HepG2 (cell line): Measurements from ENCODE around the gene PHF10. TPM values are rescaled to one million over a fixed set of nuclear protein-coding genes. Genes with fewer than 3 reads are reported as not detected.
A peak's percentile ranks its signal among the peaks of the same experiment; 100 is the strongest.

Experiments used
- ATAC-seq: fragments of 200-7000 bp; cut with Tn5 transposase; 3 replicates; pipeline ENCODE4 v1.9.1; 2020; ENCODE audit warnings: mild to moderate bottlenecking, moderate library complexity
- BruUV-seq: library from RNA; stranded (reverse); fragments of 400-500 nt; replicated peaks from 2 replicates; lab custom pipeline; 2021; lab: Mats Ljungman, UMichigan
- CTCF ChIA-PET: fragments of 300-600 bp; formaldehyde crosslinking; extraction: SDS; loops from one replicate; lab custom pipeline; 2021; ENCODE audit warnings: low total read pairs, inconsistent platforms, low intra/inter-chr PET ratio; lab: Yijun Ruan, JAX
- POLR2A ChIA-PET: fragments of 350-600 bp; sonication (Branson Sonifier 250); formaldehyde crosslinking; loops from one replicate; lab custom pipeline; 2020; ENCODE audit warnings: antibody characterized with exemption, inconsistent platforms; lab: Yijun Ruan, JAX
- DNase-seq: peaks from one replicate; pipeline ENCODE4 v3.0.0-alpha.2; 2015; ENCODE audit warnings: low spot score
- FAIRE-seq: peaks from 3 replicates; lab custom pipeline; 2011; peaks lifted over from hg19 to GRCh38; lab: Jason Lieb, UNC
- H2AFZ ChIP-seq: one replicate; pipeline ENCODE4 v1.6.1; 2011; ENCODE audit warnings: low read length, inconsistent platforms
- H3K27ac ChIP-seq: fragments of 300-600 bp; 3 replicates; pipeline ENCODE4 v1.8.0; 2011; ENCODE audit warnings: mixed run types, mild to moderate bottlenecking, mixed read lengths, low read length, inconsistent platforms; ENCODE audit not compliant: insufficient read depth; ENCODE audit errors: extremely low read length
- H3K27me3 ChIP-seq, 2 experiments: fragments of 200-600 bp in 1 of 2; 2 replicates in 1 of 2; 3 replicates in 1 of 2; pipeline versions ENCODE4 v1.6.0 to v1.8.0; 2011; ENCODE audit warnings: low read length in 2 of 2, mild to moderate bottlenecking in 2 of 2, moderate library complexity in 2 of 2, inconsistent platforms in 1 of 2; ENCODE audit not compliant: insufficient read depth in 2 of 2, control insufficient read depth in 1 of 2
- H3K36me3 ChIP-seq, 2 experiments: fragments of 200-600 bp in 1 of 2; replicated peaks in 1 of 2; 2 replicates in 1 of 2; 3 replicates in 1 of 2; pipeline versions ENCODE4 v1.5.1 to v1.8.0; 2011; ENCODE audit warnings: low read length in 2 of 2, inconsistent platforms in 1 of 2; ENCODE audit not compliant: insufficient read depth in 2 of 2, control insufficient read depth in 1 of 2
- H3K4me1 ChIP-seq: 2 replicates; pipeline ENCODE4 v1.5.1; 2012; ENCODE audit warnings: low read length, inconsistent platforms; ENCODE audit not compliant: insufficient read depth
- H3K4me2 ChIP-seq: 2 replicates; pipeline ENCODE4 v1.6.0; 2011; ENCODE audit warnings: low read depth, low read length, inconsistent platforms
- H3K4me3 ChIP-seq, 3 experiments: fragments of 200-600 bp in 1 of 3; sonication (generic), shearing (Covaris generic) in 1 of 3; replicated peaks in 1 of 3; 2 replicates each; pipeline ENCODE4 v1.5.1; 2011 to 2016; ENCODE audit warnings: low read length in 3 of 3, inconsistent platforms in 2 of 3, low read depth in 2 of 3, mild to moderate bottlenecking in 2 of 3, control low read depth in 1 of 3, mixed read lengths in 1 of 3; ENCODE audit not compliant: insufficient read depth in 1 of 3
- H3K79me2 ChIP-seq: one replicate; pipeline ENCODE4 v1.6.1; 2011; ENCODE audit warnings: low read length, inconsistent platforms; ENCODE audit not compliant: insufficient read depth
- H3K9ac ChIP-seq: 2 replicates; pipeline ENCODE4 v1.6.0; 2011; ENCODE audit warnings: mild to moderate bottlenecking, low read depth, low read length, inconsistent platforms; ENCODE audit not compliant: insufficient read depth
- H3K9me3 ChIP-seq: 2 replicates; pipeline ENCODE4 v1.5.1; 2012; ENCODE audit warnings: mild to moderate bottlenecking, low read length
- H4K20me1 ChIP-seq: 2 replicates; pipeline ENCODE4 v1.6.0; 2011; ENCODE audit warnings: inconsistent platforms, mild to moderate bottlenecking, low read length, moderate library complexity; ENCODE audit not compliant: insufficient read depth
- FOXM1 ChIP-seq: sonication (generic); formaldehyde crosslinking; IDR thresholded peaks from 2 replicates; pipeline ENCODE4 v1.5.0; 2020; ENCODE audit warnings: missing genetic modification reagents
- GMEB1 ChIP-seq: sonication (generic); formaldehyde crosslinking; IDR thresholded peaks from 2 replicates; pipeline ENCODE4 v1.5.1; 2020; ENCODE audit warnings: missing genetic modification reagents, mild to moderate bottlenecking, borderline replicate concordance
- RFX3 ChIP-seq: IDR thresholded peaks from 2 replicates; pipeline ENCODE4 v1.6.1; 2016; ENCODE audit warnings: missing biosample characterization, missing genetic modification reagents
- TFAP4 ChIP-seq: sonication (generic); IDR thresholded peaks from 2 replicates; pipeline ENCODE4 v1.6.1; 2016; ENCODE audit warnings: low read depth, borderline replicate concordance
- ZBTB44 ChIP-seq: sonication (generic); formaldehyde crosslinking; IDR thresholded peaks from 2 replicates; pipeline ENCODE4 v1.4.0; 2020; ENCODE audit warnings: missing genetic modification reagents
- ZFP1 ChIP-seq: IDR thresholded peaks from 2 replicates; pipeline ENCODE4 v1.6.1; 2016
- ZNF704 ChIP-seq: sonication (generic); formaldehyde crosslinking; IDR thresholded peaks from 2 replicates; pipeline ENCODE4 v1.8.1; 2023; ENCODE audit warnings: mild to moderate bottlenecking, inconsistent platforms, moderate library complexity, missing genetic modification reagents, borderline replicate concordance
- ZNF773 ChIP-seq: sonication (generic); formaldehyde crosslinking; IDR thresholded peaks from 2 replicates; pipeline ENCODE4 v1.4.0; 2020; ENCODE audit warnings: missing genetic modification reagents, borderline replicate concordance
- WGBS: methylation state at CpG from one replicate; pipeline ENCODE4 v1.1.6; 2017; ENCODE audit warnings: low lambda C conversion rate; 5-methylcytosine and 5-hydroxymethylcytosine counted together
- in situ Hi-C: cut with HindIII; loops from 2 replicates; pipeline ENCODE4 v1.10.0; 2017; ENCODE audit warnings: low pct_unique_long_range_greater_than_20kb; ENCODE audit not compliant: extremely low pct_ligation_motif_present
- intact Hi-C: fragments of 100-400 bp; cut with micrococcal nuclease; formaldehyde crosslinking; loops from one replicate; pipeline ENCODE4 v1.10.0; 2022; ENCODE audit not compliant: unreplicated experiment
- polyA plus RNA-seq, 8 experiments: library from polyadenylated mRNA; depleted of rRNA in 3 of 8; stranded (reverse) in 7 of 8; unstranded in 1 of 8; fragments of >200 nt; fragmentation: Illumina TruSeq in 4 of 8; extraction: Trizol in 4 of 8; gene quantifications; 2 replicates each; pipeline versions ENCODE4 v1.2.1 to v1.2.3, GENCODE V29; 2011 to 2016; ENCODE audit warnings: low read depth in 4 of 8, missing spikeins in 1 of 8, mixed read lengths in 1 of 8; ENCODE audit not compliant: insufficient read depth in 1 of 8
- total RNA-seq, 5 experiments: library from RNA; depleted of rRNA; stranded (reverse); fragments of >200 nt; fragmentation: Illumina TruSeq; extraction: Trizol; gene quantifications; 2 replicates each; pipeline ENCODE4 v1.2.3, GENCODE V29; 2016; ENCODE audit warnings: low read depth in 1 of 5
- TF ChIP-seq, protein P1 (sequence below): sonication (generic); formaldehyde crosslinking; IDR thresholded peaks from 2 replicates; pipeline ENCODE4 v1.4.0; 2020; ENCODE audit warnings: missing genetic modification reagents

The PHF10 gene
- total and polyA plus RNA-seq, 2 of the 13 experiments (the other 11 are each of a cell fraction or from before 2014, with no cell fraction given), result 42.1 to 84.1 TPM

GRCh38 chr6:169725125-169726048 is 1.1 kb upstream of the PHF10 start:
- POLR2A ChIA-PET, result interaction anchor here (0.5 to 5.7 kb wide), 18 partner anchors 11 to 1118 kb away, joined by 3 to 92 read pairs (median 5); partner anchors contain the start of genes C6orf120, DYNLT2, ERMARD and PSMB1
- peak overlapping the region; percentile 100 for H3K9ac ChIP-seq
- peaks cover 30% of the 10 kb centered on the region for H4K20me1 ChIP-seq
- no peaks in the 10 kb centered on the region; a peak in 1 of 5 replicates for H3K27me3 ChIP-seq
- CTCF ChIA-PET, result no interaction called here
- H3K27ac ChIP-seq, result peak overlapping the region; percentile 100
- TSS peak; percentile 61 for BruUV-seq
- H3K9me3 ChIP-seq, result no peaks in the 10 kb centered on the region
- peak overlapping the region; percentile 75 to 95 (median 92) for H3K4me3 ChIP-seq
- ATAC-seq (peak; percentile 86), DNase-seq (peak; percentile 97), FAIRE-seq (peak; percentile 92)
- under 1% methylated on average over 29 of the region's 29 CpGs for whole genome bisulfite sequencing
- in situ Hi-C loops (no loop called here), intact Hi-C loops (loop anchor here (1.0 to 2.0 kb wide), 2 partner anchors 26 to 73 kb away; partner anchors contain the start of genes DYNLT2 and ERMARD)
- peak overlapping the region; percentile 94 for H3K4me2 ChIP-seq
- peaks cover 31% of the 10 kb centered on the region for H3K79me2 ChIP-seq
- H3K4me1 ChIP-seq, result peaks cover 45% of the 10 kb centered on the region
- peaks cover 0 to 2% of the 10 kb centered on the region in 2 experiments; a peak in 3 of 5 replicates for H3K36me3 ChIP-seq
- no peak overlapping the region for H2AFZ ChIP-seq
- no peak for TF ChIP-seq FOXM1 (CRISPR knock-in tag)
- TF ChIP-seq, protein P1, sequence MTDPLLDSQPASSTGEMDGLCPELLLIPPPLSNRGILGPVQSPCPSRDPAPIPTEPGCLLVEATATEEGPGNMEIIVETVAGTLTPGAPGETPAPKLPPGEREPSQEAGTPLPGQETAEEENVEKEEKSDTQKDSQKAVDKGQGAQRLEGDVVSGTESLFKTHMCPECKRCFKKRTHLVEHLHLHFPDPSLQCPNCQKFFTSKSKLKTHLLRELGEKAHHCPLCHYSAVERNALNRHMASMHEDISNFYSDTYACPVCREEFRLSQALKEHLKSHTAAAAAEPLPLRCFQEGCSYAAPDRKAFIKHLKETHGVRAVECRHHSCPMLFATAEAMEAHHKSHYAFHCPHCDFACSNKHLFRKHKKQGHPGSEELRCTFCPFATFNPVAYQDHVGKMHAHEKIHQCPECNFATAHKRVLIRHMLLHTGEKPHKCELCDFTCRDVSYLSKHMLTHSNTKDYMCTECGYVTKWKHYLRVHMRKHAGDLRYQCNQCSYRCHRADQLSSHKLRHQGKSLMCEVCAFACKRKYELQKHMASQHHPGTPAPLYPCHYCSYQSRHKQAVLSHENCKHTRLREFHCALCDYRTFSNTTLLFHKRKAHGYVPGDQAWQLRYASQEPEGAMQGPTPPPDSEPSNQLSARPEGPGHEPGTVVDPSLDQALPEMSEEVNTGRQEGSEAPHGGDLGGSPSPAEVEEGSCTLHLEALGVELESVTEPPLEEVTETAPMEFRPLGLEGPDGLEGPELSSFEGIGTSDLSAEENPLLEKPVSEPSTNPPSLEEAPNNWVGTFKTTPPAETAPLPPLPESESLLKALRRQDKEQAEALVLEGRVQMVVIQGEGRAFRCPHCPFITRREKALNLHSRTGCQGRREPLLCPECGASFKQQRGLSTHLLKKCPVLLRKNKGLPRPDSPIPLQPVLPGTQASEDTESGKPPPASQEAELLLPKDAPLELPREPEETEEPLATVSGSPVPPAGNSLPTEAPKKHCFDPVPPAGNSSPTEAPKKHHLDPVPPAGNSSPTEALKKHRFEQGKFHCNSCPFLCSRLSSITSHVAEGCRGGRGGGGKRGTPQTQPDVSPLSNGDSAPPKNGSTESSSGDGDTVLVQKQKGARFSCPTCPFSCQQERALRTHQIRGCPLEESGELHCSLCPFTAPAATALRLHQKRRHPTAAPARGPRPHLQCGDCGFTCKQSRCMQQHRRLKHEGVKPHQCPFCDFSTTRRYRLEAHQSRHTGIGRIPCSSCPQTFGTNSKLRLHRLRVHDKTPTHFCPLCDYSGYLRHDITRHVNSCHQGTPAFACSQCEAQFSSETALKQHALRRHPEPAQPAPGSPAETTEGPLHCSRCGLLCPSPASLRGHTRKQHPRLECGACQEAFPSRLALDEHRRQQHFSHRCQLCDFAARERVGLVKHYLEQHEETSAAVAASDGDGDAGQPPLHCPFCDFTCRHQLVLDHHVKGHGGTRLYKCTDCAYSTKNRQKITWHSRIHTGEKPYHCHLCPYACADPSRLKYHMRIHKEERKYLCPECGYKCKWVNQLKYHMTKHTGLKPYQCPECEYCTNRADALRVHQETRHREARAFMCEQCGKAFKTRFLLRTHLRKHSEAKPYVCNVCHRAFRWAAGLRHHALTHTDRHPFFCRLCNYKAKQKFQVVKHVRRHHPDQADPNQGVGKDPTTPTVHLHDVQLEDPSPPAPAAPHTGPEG, result peak; percentile 21; the same call in 1 of the 2 replicates
- peak; percentile 71; the same call in 1 of the 2 replicates for TF ChIP-seq TFAP4
- TF ChIP-seq GMEB1 (CRISPR knock-in tag), result peak; percentile 53; the same call in 1 of the 2 replicates
- TF ChIP-seq ZBTB44, result peak; percentile 1; the same call in 1 of the 2 replicates
- 0 out of 2 replicates have a peak, but pooled peaks have one; percentile 6 for TF ChIP-seq RFX3 (CRISPR knock-in tag)
- no peak; the same call in 1 of the 2 replicates for TF ChIP-seq ZNF773
- TF ChIP-seq ZFP1 (CRISPR knock-in tag), result peak; percentile 95
- TF ChIP-seq ZNF704 (CRISPR knock-in tag), result peak; percentile 24; the same call in 1 of the 2 replicates
